Measurements from ENCODE around the gene HPS5. TPM values are rescaled to one million over a fixed set of nuclear protein-coding genes. Genes with fewer than 3 reads are reported as not detected.

The HPS5 gene
- total RNA-seq, 2 experiments from 2014 or later, result 15.8 to 18.0 TPM

DNA sequence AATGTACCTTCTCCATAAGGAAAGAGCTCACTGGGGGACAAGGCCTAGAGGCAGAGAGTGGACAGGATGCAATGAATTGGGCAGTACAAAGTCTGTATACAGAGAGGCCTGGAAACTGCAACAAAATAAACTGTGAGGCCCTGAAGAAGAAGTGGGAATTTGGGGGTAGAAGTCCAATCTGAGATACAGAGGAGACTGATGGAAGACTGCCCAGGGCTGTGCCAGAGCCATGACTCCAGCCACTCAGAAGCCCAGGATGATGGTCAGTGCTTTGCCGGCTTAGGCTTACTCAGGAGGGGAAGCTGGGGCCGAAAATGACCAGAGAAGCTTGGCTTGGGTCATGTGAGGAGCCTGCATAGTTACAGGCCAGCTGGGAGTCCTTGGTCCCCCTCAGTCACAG lies 91.1 kb downstream of the HPS5 start:
- CTCF ChIA-PET, result interaction anchor here (0.8 to 1.0 kb wide), 3 partner anchors 13 to 27 kb away, joined by 3 to 4 read pairs (median 3); no protein-coding TSS in a partner anchor
- H3K27me3 Mint-ChIP-seq (ENCODE audit: low read depth), result peaks cover 27% of the 10 kb centered on the region
- H3K9me3 Mint-ChIP-seq (ENCODE audit: insufficient read depth), result no peaks in the 10 kb centered on the region
- ATAC-seq (no peak), DNase-seq (no peak)
- no peaks in the 10 kb centered on the region for H3K4me1 Mint-ChIP-seq (ENCODE audit: low read depth)
- POLR2A ChIA-PET, result no interaction called here
- no peak overlapping the region for H3K27ac Mint-ChIP-seq
- no peak overlapping the region for H3K4me3 Mint-ChIP-seq
- H3K36me3 Mint-ChIP-seq (ENCODE audit: low read depth), result no peaks in the 10 kb centered on the region

DNA sequence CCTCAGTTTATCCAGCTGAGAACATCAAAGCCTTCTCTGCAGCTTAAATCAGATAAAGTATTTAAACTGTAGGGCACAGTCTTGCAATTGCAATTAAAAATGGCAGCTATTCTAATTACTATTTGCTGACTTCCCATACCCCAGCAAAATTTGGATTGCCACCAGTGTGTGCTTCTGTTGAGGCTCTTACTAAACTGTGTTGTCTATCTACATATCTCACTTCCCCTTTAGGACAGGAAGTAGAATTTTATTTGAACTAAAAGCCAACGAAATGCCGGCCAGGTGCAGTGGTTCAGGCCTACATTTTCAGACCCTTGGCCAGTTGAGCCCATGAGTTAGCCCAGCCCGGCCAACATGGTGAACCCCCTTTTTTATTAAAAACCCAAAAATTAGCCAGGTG lies 92.4 kb downstream of the HPS5 start:
- CTCF ChIA-PET, result interaction anchor here (1.0 kb wide), 1 partner anchor 114 kb away, joined by 3 read pairs; no protein-coding TSS in a partner anchor
- POLR2A ChIA-PET, result no interaction called here
- Mint-ChIP-seq H3K36me3 (ENCODE audit: low read depth) (no peaks in the 10 kb centered on the region), H3K9me3 (ENCODE audit: insufficient read depth) (no peaks in the 10 kb centered on the region), H3K27ac (no peak overlapping the region), H3K4me3 (no peak overlapping the region), H3K27me3 (ENCODE audit: low read depth) (peaks cover 19% of the 10 kb centered on the region), H3K4me1 (ENCODE audit: low read depth) (no peaks in the 10 kb centered on the region)
- DNase-seq, result no peak
- no peak for ATAC-seq

Other genes with a start within 250 kb of the HPS5 start
- gene SAAL1, start 216.1 kb downstream of the HPS5 start, total RNA-seq, result 10 to 100 TPM; 31.4 to 32.2 TPM
- gene MRGPRX3, start 189.6 kb downstream of the HPS5 start, total RNA-seq, result not detected
- gene MRGPRX4, start 149.3 kb downstream of the HPS5 start, total RNA-seq, result not detected
- not detected for gene SAA4, start 85.3 kb downstream of the HPS5 start, total RNA-seq
- not detected for gene SAA2, start 73.5 kb downstream of the HPS5 start, total RNA-seq
- gene SAA1, start 55.9 kb downstream of the HPS5 start, total RNA-seq, result not detected
- 10 to 100 TPM; 47.2 to 47.8 TPM for gene GTF2H1, start 427 bp upstream of the HPS5 start, total RNA-seq
- 1,000 to 10,000 TPM; 1,251 to 1,270 TPM for gene LDHA, start 72.4 kb upstream of the HPS5 start, total RNA-seq
- not detected for gene LDHC, start 90.2 kb upstream of the HPS5 start, total RNA-seq
- not detected for gene LDHAL6A, start 133.7 kb upstream of the HPS5 start, total RNA-seq
- gene TSG101, start 204.8 kb upstream of the HPS5 start, total RNA-seq, result 10 to 100 TPM; 33.5 to 48.7 TPM

Data from activated CD8-positive, alpha-beta T cell treated with anti-CD3 and anti-CD28 coated beads, Interleukin-2, amount 10 ng/mL, durations not matched to agents 7 days and 5 days (primary cell).